Measurements from ENCODE around the gene TUBGCP3.

TUBGCP3 gene

DNA sequence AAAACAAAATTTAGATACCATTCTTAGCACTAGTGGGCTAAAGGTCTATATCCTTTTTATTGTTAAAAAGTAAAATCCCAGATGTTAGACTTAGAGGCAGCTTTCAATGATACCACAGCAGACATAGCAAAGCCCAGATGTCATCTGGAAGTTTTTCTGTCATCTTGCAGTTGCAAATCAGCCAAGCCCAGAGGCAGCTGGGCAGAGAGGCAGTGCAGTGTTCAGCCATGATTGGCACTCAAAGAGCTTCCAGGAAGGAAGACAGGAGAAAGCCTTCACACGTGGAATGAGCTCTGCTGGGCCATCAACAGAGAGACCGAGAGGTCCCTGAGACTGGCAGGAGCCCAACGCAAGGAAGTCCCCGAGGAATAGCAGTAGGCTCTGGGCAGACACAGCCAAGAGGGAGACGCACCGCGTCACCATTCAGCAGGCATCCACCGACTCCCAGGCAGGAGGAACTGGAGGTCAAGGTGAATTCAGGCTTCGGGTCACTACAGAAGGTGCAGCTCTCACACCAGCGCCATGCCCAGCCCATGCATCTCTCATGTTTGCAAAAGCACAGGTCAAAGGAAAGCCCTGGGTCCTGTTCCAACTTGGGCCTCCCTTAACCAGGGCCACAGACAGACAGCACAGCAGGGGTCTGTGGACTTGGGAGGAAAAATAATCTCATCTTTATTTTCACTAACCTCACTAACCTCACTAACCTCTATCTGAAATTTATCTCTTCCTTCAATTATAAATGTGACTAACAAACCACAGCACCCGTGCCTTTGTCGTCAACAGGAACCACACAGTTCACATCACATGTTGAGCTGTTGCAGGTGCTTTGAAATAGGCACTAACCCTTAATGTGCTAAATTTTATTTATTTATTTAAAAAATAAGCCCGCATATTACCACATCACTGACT is 54.9 kb downstream of the TUBGCP3 start:
- TF ChIP-seq, protein P1, sequence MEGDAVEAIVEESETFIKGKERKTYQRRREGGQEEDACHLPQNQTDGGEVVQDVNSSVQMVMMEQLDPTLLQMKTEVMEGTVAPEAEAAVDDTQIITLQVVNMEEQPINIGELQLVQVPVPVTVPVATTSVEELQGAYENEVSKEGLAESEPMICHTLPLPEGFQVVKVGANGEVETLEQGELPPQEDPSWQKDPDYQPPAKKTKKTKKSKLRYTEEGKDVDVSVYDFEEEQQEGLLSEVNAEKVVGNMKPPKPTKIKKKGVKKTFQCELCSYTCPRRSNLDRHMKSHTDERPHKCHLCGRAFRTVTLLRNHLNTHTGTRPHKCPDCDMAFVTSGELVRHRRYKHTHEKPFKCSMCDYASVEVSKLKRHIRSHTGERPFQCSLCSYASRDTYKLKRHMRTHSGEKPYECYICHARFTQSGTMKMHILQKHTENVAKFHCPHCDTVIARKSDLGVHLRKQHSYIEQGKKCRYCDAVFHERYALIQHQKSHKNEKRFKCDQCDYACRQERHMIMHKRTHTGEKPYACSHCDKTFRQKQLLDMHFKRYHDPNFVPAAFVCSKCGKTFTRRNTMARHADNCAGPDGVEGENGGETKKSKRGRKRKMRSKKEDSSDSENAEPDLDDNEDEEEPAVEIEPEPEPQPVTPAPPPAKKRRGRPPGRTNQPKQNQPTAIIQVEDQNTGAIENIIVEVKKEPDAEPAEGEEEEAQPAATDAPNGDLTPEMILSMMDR (IDR thresholded peaks at IDR 0.05; ENCODE audit: extremely low read depth, missing control alignments): no peak
- DNase-seq (ENCODE audit: low spot score): no peak

DNA sequence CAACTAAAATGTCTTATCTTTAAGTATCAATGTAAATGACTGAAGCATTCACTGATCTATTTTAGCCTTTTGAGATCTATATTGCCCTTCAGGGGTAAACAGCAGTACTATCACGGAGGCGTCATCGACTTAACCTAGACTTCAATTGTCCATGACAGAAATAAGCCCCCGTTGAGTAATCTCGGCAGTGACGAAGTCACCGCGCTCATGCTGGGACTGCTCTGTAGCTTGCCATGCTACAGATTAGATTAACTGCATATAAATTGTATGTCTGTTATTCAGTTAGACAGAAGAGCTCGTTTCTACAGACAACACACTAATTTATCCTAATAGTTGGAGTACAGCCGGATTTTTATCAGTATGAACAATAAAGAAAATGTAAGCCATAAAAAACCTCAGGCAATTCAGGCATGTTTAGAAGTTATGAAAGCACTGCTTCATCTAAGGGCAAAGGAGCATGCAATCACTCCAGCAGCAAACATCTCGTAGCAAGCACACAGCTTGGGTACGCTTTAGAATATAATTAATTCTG is 56.6 kb downstream of the TUBGCP3 start:
- TF ChIP-seq, protein P1 (IDR thresholded peaks at IDR 0.05; ENCODE audit: extremely low read depth, missing control alignments): no peak
- DNase-seq (ENCODE audit: low spot score): no peak

DNA sequence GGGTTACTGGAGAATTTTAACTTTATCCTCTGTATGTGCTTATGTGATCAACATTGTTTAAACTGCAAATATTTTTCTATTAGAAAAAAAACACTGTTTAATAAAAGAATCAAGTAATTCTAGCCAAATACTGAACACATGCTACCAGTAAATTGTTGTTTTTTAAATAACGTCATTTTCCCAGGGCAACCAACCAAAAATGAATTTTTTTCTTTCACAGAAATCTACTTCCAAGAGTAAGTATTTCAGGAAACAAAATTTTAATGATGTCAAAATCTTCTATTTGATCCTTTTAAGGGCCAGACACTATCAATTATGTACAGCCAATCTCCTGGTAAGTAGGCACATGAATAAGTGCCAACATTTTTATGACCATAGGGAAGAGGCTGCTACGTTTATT is 57.1 kb downstream of the TUBGCP3 start:
- TF ChIP-seq, protein P1 (IDR thresholded peaks at IDR 0.05; ENCODE audit: extremely low read depth, missing control alignments): no peak
- DNase-seq (ENCODE audit: low spot score): no peak

- no peak for DNase-seq (ENCODE audit: low spot score)
- TF ChIP-seq, protein P1 (IDR thresholded peaks at IDR 0.05; ENCODE audit: extremely low read depth, missing control alignments): no peak
Observed at GRCh38 chr13:112529216-112529615, 58.7 kb downstream of the TUBGCP3 start.

GRCh38 chr13:112526146-112526853 is 61.7 kb downstream of the TUBGCP3 start:
- TF ChIP-seq, protein P1 (IDR thresholded peaks at IDR 0.05; ENCODE audit: extremely low read depth, missing control alignments): no peak
- DNase-seq (ENCODE audit: low spot score): no peak

GRCh38 chr13:112525356-112525945 is 62.5 kb downstream of the TUBGCP3 start:
- TF ChIP-seq, protein P1 (IDR thresholded peaks at IDR 0.05; ENCODE audit: extremely low read depth, missing control alignments): no peak
- DNase-seq (ENCODE audit: low spot score): no peak
